ENCODE data around the gene ZFHX2.

Gene ZFHX2

DNA sequence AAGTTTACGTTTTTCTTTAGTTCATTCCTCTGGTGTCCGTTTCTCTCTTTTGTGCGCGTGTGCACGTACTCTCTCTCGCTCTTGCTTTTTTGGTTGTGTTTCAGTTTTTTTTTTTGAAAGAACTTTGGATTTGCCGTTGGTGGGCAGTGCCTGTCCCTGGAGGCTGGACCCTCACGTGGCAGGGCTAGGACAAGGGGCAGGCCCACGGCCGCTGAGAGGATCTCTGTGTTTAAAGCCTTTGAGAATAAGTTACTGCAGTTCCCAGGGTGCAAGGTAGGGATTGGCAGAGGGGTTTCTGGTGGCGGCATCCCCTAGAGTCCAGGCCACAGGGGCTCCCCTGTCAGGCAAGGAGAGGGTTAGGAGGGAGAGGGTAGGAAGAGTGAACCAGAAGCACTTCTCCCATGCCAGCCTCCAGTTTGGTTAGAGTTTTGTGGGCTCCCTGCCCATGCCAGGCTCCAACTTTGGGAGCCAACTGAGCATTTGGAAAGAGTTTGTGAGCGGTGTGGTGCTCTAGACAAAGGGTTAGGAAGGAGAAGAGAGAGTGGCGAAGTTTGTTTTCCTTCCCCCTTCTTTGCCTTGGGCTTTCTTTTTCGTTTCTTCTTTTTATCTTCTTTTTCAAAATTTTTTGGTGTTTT is 30.5 kb downstream of the ZFHX2 start:
- H3K9ac ChIP-seq (ENCODE audit: low read depth, low read length), result no peak overlapping the region
- H3K36me3 ChIP-seq (ENCODE audit: insufficient read depth, low read length), result no peaks in the 10 kb centered on the region
- H3K4me3 ChIP-seq (ENCODE audit: low read length), result no peak overlapping the region
- H3K4me2 ChIP-seq (ENCODE audit: low read length), result no peak overlapping the region
- H3K27me3 ChIP-seq (ENCODE audit: control insufficient read depth, insufficient read depth, low read length), result no peaks in the 10 kb centered on the region
- no peaks in the 10 kb centered on the region for H3K9me3 ChIP-seq (replicated peaks; ENCODE audit: low read length)
- no peaks in the 10 kb centered on the region for H3K4me1 ChIP-seq (ENCODE audit: control insufficient read depth, insufficient read depth, low read length)

DNA sequence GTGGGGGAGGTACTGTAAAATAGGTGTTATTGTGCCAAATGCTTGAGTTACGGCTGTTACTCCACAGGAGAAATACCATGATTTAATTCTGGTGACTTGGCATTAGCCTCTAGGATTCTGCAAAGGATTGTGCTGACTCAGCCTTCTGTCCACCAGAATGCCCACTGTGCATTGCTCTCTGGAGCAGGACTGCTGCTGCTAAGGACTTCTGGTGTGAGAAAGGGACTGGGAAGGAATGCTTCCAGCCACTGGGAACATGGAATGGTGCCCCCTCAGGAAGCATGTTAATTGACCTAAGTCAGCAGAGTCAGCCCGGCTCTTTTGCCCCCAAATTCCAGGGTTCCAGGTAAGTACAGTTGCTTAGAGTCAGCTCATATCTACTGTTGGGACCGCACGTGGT is 32.9 kb downstream of the ZFHX2 start:
- Histone ChIP-seq H3K4me1 (ENCODE audit: control insufficient read depth, insufficient read depth, low read length) (no peaks in the 10 kb centered on the region), H3K4me3 (ENCODE audit: low read length) (no peak overlapping the region), H3K9me3 (replicated peaks; ENCODE audit: low read length) (no peaks in the 10 kb centered on the region), H3K4me2 (ENCODE audit: low read length) (no peak overlapping the region), H3K9ac (ENCODE audit: low read depth, low read length) (no peak overlapping the region), H3K36me3 (ENCODE audit: insufficient read depth, low read length) (no peaks in the 10 kb centered on the region), H3K27me3 (ENCODE audit: control insufficient read depth, insufficient read depth, low read length) (peaks cover 2% of the 10 kb centered on the region)

DNA sequence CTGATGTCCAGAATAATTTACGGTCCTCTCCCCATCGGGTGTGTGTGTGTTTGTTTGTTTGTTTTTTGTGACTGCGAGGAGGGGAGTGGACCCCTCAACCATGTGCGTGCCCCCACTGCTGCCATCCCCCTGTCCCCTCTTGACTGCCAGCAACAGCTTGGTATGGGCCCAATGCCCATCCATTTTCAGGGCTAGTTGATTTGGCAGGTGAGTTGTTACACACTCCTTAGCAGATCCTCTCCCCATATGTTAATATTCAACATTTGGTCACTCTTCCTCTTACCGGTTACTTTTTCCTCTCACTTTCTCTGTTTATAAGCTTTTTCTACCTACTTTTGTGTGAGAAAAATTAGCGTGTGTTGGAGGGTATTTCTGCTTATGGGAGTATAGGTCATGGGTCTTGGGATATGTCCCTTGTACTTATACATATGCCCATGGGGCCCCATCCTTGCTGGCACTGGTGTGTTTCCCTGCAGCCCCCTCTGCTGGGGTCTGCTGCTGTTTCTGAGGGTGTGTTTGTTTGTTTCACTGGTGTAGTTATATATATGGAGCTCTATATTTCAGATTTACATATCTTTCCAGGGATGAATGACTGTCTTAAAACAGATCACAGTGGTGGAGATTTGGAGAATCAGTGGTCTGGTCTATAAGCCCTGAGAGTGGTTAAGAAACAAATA is 33.8 kb downstream of the ZFHX2 start:
- Histone ChIP-seq H3K4me3 (ENCODE audit: low read length) (no peak overlapping the region), H3K9ac (ENCODE audit: low read depth, low read length) (no peak overlapping the region), H3K36me3 (ENCODE audit: insufficient read depth, low read length) (no peaks in the 10 kb centered on the region), H3K9me3 (replicated peaks; ENCODE audit: low read length) (no peaks in the 10 kb centered on the region), H3K27me3 (ENCODE audit: control insufficient read depth, insufficient read depth, low read length) (peaks cover 8% of the 10 kb centered on the region), H3K4me1 (ENCODE audit: control insufficient read depth, insufficient read depth, low read length) (no peaks in the 10 kb centered on the region), H3K4me2 (ENCODE audit: low read length) (no peak overlapping the region)

DNA sequence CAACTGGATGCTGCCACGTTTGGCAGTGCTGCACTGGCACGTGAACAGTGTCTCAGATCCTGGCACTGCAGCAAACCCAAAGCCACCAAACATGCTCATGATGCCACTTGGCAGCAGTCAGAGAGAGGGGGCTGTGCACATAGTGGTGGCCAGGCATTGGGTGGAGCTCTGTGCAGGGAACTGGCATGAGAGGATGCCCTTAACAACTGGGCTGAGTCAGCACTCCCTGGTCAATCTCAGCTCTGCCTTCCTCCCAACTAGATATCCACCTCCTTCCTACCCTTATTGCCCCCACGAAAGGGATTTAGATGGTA is 37.0 kb downstream of the ZFHX2 start:
- Histone ChIP-seq H3K4me1 (ENCODE audit: control insufficient read depth, insufficient read depth, low read length) (no peaks in the 10 kb centered on the region), H3K9ac (ENCODE audit: low read depth, low read length) (no peak overlapping the region), H3K36me3 (ENCODE audit: insufficient read depth, low read length) (no peaks in the 10 kb centered on the region), H3K4me2 (ENCODE audit: low read length) (no peak overlapping the region), H3K9me3 (replicated peaks; ENCODE audit: low read length) (no peaks in the 10 kb centered on the region), H3K4me3 (ENCODE audit: low read length) (no peak overlapping the region), H3K27me3 (ENCODE audit: control insufficient read depth, insufficient read depth, low read length) (peaks cover 8% of the 10 kb centered on the region)

DNA sequence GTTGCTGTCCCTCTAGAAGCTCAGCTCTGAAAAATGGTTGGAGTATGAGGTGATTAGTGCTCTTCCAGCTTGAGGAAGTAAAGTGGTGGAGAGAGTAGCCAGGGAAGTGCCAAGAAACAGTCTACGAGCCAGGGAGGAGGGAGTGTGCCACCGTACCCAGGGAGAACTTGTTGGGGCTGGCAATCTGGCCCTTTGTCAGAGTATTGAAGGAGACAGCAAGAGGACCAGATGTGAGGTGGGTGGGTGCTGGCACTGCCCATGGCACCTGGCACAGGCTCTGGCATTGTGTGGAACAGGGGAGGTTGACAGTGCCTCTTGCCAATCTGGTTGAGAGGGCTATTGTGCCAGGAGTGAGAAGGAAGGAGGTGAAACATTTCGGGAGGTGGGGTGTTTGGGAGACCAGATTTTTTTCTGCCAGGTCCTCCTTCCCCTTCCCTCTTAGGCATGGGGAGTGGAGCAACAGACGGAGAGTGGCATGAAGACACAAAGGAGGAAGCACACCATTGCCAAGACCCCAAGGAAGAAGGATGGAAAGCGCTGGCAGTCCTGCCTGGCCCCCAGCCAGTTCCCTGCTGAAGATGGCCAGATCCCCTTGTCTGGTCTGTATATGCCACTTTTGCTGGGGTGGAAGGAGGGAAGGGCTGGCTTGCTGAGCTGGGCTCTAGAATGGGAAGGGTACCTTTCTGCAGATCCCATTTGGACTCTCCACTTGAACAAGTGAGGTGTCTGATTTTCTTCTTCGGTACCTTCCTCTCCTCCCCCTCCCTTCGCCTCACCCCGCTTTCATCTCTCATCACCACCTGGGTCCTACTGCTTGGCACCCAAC is 37.5 kb downstream of the ZFHX2 start:
- H3K4me1 ChIP-seq (ENCODE audit: control insufficient read depth, insufficient read depth, low read length), result no peaks in the 10 kb centered on the region
- H3K9ac ChIP-seq (ENCODE audit: low read depth, low read length), result no peak overlapping the region
- no peaks in the 10 kb centered on the region for H3K36me3 ChIP-seq (ENCODE audit: insufficient read depth, low read length)
- no peaks in the 10 kb centered on the region for H3K9me3 ChIP-seq (replicated peaks; ENCODE audit: low read length)
- no peak overlapping the region for H3K4me3 ChIP-seq (ENCODE audit: low read length)
- no peak overlapping the region for H3K4me2 ChIP-seq (ENCODE audit: low read length)
- peaks cover 8% of the 10 kb centered on the region for H3K27me3 ChIP-seq (ENCODE audit: control insufficient read depth, insufficient read depth, low read length)

DNA sequence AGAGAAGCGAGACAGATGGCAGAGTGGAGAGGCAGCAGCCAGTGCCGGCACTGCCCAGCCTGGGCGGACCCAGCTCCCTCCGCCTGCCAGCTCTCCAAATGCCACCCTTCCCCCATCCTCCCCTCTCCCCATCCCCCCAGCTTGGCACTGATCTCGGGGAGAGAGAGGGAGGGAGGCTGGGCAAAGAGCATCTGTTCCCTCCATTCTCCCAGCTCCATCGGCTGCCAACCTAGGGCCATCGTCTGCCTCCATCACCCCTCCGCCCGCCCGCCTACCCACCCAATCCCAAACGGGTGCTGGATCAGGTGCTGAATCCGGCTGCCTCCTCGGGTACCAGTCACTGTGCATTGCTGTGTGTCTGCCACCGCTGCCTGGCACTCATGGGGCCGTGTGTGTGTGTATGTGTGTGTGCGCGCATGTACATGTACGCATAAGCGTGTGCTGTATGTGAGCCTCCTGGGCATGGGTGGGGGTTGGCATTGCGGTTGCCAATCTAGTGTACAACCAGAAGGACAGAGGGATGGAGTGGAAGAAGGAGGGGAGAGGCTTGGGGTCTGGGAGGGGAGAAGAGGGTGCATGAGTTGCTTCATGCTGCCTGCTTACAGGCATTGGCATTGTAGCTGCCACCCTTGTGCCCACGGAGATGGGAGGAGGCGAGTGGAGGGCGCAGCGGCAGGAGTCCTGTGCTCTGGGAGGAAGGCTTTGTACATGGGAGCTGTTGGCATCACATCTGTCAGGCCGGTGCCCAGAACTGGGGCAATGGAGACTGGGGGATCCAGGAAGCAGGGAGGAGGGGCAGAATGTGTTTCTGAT is 38.4 kb downstream of the ZFHX2 start:
- no peak overlapping the region for H3K4me3 ChIP-seq (ENCODE audit: low read length)
- H3K4me1 ChIP-seq (ENCODE audit: control insufficient read depth, insufficient read depth, low read length), result no peaks in the 10 kb centered on the region
- H3K4me2 ChIP-seq (ENCODE audit: low read length), result no peak overlapping the region
- H3K27me3 ChIP-seq (ENCODE audit: control insufficient read depth, insufficient read depth, low read length), result peaks cover 8% of the 10 kb centered on the region
- no peak overlapping the region for H3K9ac ChIP-seq (ENCODE audit: low read depth, low read length)
- H3K36me3 ChIP-seq (ENCODE audit: insufficient read depth, low read length), result no peaks in the 10 kb centered on the region
- H3K9me3 ChIP-seq (replicated peaks; ENCODE audit: low read length), result no peaks in the 10 kb centered on the region

DNA sequence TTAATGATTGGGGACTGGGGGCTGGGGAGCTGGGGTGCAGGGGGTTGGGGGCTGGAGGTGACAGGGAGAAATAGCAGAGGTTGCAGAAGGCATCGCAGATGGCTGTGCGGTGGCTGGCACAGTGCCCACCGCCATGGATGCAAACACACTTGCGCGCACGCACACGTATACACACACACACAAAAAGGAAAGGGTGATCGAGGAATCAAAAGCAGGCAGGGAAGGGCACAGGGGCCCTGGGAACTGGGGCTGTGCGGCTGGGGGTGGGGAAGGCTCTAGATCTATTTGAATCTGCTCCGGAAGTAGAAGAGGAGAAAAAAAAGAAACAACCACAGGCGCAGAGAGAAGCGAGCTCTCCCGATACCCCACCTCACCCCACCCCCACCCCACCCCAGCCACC is 39.4 kb downstream of the ZFHX2 start:
- H3K9ac ChIP-seq (ENCODE audit: low read depth, low read length), result no peak overlapping the region
- no peak overlapping the region for H3K4me3 ChIP-seq (ENCODE audit: low read length)
- H3K4me2 ChIP-seq (ENCODE audit: low read length), result no peak overlapping the region
- no peaks in the 10 kb centered on the region for H3K9me3 ChIP-seq (replicated peaks; ENCODE audit: low read length)
- H3K27me3 ChIP-seq (ENCODE audit: control insufficient read depth, insufficient read depth, low read length), result peaks cover 8% of the 10 kb centered on the region
- no peaks in the 10 kb centered on the region for H3K4me1 ChIP-seq (ENCODE audit: control insufficient read depth, insufficient read depth, low read length)
- H3K36me3 ChIP-seq (ENCODE audit: insufficient read depth, low read length), result no peaks in the 10 kb centered on the region

DNA sequence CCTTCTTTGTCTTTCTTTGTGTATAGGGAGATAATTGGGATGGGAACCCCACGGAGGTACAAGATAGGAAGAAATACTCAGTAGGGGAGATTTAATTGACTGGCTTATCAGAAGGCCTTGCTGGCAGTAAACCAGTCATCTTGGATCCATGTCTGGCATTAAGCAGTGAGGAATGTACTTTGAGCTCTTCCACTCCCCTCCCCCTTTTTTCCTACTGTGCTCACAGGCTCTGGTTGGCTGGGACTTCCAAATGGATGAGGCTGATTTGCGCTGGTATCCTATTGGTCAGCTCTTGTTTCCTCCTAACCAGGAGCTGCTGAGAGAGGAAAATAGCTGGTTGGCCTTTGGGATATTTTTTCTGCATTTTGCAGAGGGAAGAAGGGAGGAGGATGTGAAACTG is 57.3 kb downstream of the ZFHX2 start:
- H3K27me3 ChIP-seq (ENCODE audit: control insufficient read depth, insufficient read depth, low read length), result no peaks in the 10 kb centered on the region
- H3K4me3 ChIP-seq (ENCODE audit: low read length), result no peak overlapping the region
- no peaks in the 10 kb centered on the region for H3K4me1 ChIP-seq (ENCODE audit: control insufficient read depth, insufficient read depth, low read length)
- H3K36me3 ChIP-seq (ENCODE audit: insufficient read depth, low read length), result no peaks in the 10 kb centered on the region
- no peak overlapping the region for H3K9ac ChIP-seq (ENCODE audit: low read depth, low read length)
- no peaks in the 10 kb centered on the region for H3K9me3 ChIP-seq (replicated peaks; ENCODE audit: low read length)
- no peak overlapping the region for H3K4me2 ChIP-seq (ENCODE audit: low read length)

DNA sequence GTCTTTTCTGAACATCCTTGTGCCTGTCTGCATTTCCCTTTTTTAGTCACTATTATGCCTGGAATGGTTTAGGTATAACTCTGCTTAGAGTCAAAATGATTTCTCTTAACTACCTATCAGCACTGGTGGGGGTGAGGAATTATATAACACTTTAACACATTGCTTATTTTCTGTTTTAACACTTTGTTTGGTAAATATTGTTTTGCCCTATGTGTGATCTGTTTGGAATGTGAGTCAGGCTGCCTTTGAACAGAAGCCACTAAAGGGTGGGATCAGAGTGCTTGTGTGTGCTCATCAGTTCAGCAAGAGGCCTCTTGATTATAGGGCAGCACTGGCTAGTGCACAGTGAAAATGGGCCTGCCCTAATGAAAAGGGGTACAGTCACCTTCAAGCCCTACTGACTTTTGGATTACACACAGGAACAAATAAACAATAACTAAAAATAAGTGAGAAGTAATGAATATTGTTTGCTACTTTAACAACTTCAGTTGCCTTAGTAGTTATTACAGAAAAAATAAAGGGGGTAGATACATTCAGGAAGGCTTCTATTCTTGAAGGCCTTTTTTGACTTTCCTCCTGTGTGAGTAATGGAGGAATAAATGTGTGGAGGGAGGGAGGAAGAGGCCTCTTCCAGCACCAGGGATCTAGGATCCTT is 58.8 kb downstream of the ZFHX2 start:
- no peaks in the 10 kb centered on the region for H3K9me3 ChIP-seq (replicated peaks; ENCODE audit: low read length)
- no peaks in the 10 kb centered on the region for H3K4me1 ChIP-seq (ENCODE audit: control insufficient read depth, insufficient read depth, low read length)
- no peak overlapping the region for H3K4me3 ChIP-seq (ENCODE audit: low read length)
- H3K9ac ChIP-seq (ENCODE audit: low read depth, low read length), result no peak overlapping the region
- no peaks in the 10 kb centered on the region for H3K27me3 ChIP-seq (ENCODE audit: control insufficient read depth, insufficient read depth, low read length)
- no peak overlapping the region for H3K4me2 ChIP-seq (ENCODE audit: low read length)
- peaks cover 4% of the 10 kb centered on the region for H3K36me3 ChIP-seq (ENCODE audit: insufficient read depth, low read length)

DNA sequence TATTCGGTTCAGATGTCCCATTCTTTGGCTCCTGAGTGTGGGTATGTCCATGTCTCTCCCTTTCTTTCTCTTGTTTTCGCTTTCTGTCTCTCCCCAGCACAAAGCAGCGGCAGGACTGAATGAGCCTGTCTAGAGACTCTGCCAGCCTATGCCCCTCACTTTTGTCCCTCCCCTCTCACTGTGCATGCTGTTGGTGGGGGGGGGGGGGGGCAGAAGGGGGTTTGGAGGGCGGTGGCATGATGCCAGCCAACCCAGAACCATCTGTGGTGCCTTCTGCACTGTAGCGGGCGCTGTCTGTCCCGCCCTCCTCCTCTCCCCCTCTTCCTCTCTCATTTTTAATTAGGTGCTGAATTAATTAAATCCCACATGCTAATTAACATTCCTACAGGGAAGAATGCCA is 64.3 kb downstream of the ZFHX2 start:
- Histone ChIP-seq H3K4me3 (ENCODE audit: low read length) (no peak overlapping the region), H3K4me2 (ENCODE audit: low read length) (no peak overlapping the region), H3K27me3 (ENCODE audit: control insufficient read depth, insufficient read depth, low read length) (no peaks in the 10 kb centered on the region)

DNA sequence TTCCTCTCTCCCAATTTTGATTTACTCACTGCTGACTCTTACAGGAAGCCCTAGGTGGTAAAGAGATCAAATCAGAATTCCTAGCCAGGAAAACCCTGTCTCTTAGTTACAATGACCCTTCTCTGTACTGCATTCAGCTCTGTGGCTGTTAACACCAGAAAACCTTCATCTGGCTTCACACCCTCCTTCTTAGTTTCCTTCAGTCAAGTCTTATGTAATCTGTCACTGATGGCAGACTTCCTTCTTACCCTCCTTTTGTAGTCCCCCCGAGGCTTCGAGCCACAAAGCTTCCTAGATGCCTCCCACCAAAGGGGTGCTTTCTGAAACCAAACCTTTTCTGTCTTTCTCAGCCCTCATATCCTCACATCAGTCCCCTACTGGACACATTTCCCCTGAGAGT is 65.5 kb downstream of the ZFHX2 start:
- H3K4me2 ChIP-seq (ENCODE audit: low read length), result no peak overlapping the region
- peaks cover 29% of the 10 kb centered on the region for H3K36me3 ChIP-seq (ENCODE audit: insufficient read depth, low read length)
- no peaks in the 10 kb centered on the region for H3K27me3 ChIP-seq (ENCODE audit: control insufficient read depth, insufficient read depth, low read length)
- no peaks in the 10 kb centered on the region for H3K9me3 ChIP-seq (replicated peaks; ENCODE audit: low read length)
- no peak overlapping the region for H3K9ac ChIP-seq (ENCODE audit: low read depth, low read length)
- no peak overlapping the region for H3K4me3 ChIP-seq (ENCODE audit: low read length)
- H3K4me1 ChIP-seq (ENCODE audit: control insufficient read depth, insufficient read depth, low read length), result no peaks in the 10 kb centered on the region

More for the DNA sequence above, 64.3 kb downstream of the ZFHX2 start:
- H3K9ac ChIP-seq (ENCODE audit: low read depth, low read length), result no peak overlapping the region
- H3K4me1 ChIP-seq (ENCODE audit: control insufficient read depth, insufficient read depth, low read length), result no peaks in the 10 kb centered on the region
- H3K9me3 ChIP-seq (replicated peaks; ENCODE audit: low read length), result no peaks in the 10 kb centered on the region
- peaks cover 29% of the 10 kb centered on the region for H3K36me3 ChIP-seq (ENCODE audit: insufficient read depth, low read length)

Data from skeletal muscle satellite cell (primary cell).